Measurements from ENCODE around the gene LGALS1. TPM values are rescaled to one million over a fixed set of nuclear protein-coding genes. Genes with fewer than 3 reads are reported as not detected.
A peak's percentile ranks its signal among the peaks of the same experiment; 100 is the strongest.

LGALS1 gene
- total and polyA plus RNA-seq, 4 donors, result 35.6 to 138 (median 91.6) TPM

GRCh38 chr22:37659897-37660708 is 15.3 kb upstream of the LGALS1 start:
- peak; percentile 65 for DNase-seq (ENCODE audit: low spot score)
- Histone ChIP-seq H3K4me1 (ENCODE audit: control insufficient read depth in 4 of 4, insufficient read depth in 4 of 4, low read length in 3 of 4) (peaks cover 8 to 53% (median 43%) of the 10 kb centered on the region in 4 donors), H3K9ac (ENCODE audit: low read depth in 1 of 2, low read length in 2 of 2) (peak overlapping the region; percentile 18 to 26), H3K36me3 (ENCODE audit: control insufficient read depth in 4 of 4, insufficient read depth in 3 of 4, low read depth in 1 of 4, low read length in 3 of 4) (peaks cover 0 to 2% (median 0%) of the 10 kb centered on the region in 4 donors), H3K4me3 (ENCODE audit: low read depth in 1 of 3, low read length in 3 of 3) (peak overlapping the region; percentile 41 to 88 (median 84)), H3K27me3 (ENCODE audit: control insufficient read depth in 4 of 4, insufficient read depth in 4 of 4, low read length in 3 of 4) (no peaks in the 10 kb centered on the region), H3K9me3 (ENCODE audit: control insufficient read depth in 4 of 4, low read length in 3 of 4) (no peaks in the 10 kb centered on the region), H3K27ac (ENCODE audit: low read depth in 1 of 2, low read length in 2 of 2) (peak overlapping the region; percentile 88 to 90)
- TF ChIP-seq, protein P1, sequence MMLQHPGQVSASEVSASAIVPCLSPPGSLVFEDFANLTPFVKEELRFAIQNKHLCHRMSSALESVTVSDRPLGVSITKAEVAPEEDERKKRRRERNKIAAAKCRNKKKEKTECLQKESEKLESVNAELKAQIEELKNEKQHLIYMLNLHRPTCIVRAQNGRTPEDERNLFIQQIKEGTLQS (IDR thresholded peaks at IDR 0.05), result no peak
- no peak for TF ChIP-seq EGR1 (IDR thresholded peaks at IDR 0.05; ENCODE audit: low read depth in 2 of 2)
- TF ChIP-seq, protein P2, sequence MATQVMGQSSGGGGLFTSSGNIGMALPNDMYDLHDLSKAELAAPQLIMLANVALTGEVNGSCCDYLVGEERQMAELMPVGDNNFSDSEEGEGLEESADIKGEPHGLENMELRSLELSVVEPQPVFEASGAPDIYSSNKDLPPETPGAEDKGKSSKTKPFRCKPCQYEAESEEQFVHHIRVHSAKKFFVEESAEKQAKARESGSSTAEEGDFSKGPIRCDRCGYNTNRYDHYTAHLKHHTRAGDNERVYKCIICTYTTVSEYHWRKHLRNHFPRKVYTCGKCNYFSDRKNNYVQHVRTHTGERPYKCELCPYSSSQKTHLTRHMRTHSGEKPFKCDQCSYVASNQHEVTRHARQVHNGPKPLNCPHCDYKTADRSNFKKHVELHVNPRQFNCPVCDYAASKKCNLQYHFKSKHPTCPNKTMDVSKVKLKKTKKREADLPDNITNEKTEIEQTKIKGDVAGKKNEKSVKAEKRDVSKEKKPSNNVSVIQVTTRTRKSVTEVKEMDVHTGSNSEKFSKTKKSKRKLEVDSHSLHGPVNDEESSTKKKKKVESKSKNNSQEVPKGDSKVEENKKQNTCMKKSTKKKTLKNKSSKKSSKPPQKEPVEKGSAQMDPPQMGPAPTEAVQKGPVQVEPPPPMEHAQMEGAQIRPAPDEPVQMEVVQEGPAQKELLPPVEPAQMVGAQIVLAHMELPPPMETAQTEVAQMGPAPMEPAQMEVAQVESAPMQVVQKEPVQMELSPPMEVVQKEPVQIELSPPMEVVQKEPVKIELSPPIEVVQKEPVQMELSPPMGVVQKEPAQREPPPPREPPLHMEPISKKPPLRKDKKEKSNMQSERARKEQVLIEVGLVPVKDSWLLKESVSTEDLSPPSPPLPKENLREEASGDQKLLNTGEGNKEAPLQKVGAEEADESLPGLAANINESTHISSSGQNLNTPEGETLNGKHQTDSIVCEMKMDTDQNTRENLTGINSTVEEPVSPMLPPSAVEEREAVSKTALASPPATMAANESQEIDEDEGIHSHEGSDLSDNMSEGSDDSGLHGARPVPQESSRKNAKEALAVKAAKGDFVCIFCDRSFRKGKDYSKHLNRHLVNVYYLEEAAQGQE (IDR thresholded peaks at IDR 0.05), result no peak
- TF ChIP-seq, protein P3, sequence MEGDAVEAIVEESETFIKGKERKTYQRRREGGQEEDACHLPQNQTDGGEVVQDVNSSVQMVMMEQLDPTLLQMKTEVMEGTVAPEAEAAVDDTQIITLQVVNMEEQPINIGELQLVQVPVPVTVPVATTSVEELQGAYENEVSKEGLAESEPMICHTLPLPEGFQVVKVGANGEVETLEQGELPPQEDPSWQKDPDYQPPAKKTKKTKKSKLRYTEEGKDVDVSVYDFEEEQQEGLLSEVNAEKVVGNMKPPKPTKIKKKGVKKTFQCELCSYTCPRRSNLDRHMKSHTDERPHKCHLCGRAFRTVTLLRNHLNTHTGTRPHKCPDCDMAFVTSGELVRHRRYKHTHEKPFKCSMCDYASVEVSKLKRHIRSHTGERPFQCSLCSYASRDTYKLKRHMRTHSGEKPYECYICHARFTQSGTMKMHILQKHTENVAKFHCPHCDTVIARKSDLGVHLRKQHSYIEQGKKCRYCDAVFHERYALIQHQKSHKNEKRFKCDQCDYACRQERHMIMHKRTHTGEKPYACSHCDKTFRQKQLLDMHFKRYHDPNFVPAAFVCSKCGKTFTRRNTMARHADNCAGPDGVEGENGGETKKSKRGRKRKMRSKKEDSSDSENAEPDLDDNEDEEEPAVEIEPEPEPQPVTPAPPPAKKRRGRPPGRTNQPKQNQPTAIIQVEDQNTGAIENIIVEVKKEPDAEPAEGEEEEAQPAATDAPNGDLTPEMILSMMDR (IDR thresholded peaks at IDR 0.05; ENCODE audit: low read depth, low read length, missing input control), result no peak
- TF ChIP-seq, protein P4, sequence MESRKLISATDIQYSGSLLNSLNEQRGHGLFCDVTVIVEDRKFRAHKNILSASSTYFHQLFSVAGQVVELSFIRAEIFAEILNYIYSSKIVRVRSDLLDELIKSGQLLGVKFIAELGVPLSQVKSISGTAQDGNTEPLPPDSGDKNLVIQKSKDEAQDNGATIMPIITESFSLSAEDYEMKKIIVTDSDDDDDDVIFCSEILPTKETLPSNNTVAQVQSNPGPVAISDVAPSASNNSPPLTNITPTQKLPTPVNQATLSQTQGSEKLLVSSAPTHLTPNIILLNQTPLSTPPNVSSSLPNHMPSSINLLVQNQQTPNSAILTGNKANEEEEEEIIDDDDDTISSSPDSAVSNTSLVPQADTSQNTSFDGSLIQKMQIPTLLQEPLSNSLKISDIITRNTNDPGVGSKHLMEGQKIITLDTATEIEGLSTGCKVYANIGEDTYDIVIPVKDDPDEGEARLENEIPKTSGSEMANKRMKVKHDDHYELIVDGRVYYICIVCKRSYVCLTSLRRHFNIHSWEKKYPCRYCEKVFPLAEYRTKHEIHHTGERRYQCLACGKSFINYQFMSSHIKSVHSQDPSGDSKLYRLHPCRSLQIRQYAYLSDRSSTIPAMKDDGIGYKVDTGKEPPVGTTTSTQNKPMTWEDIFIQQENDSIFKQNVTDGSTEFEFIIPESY (IDR thresholded peaks at IDR 0.05), result no peak
- no peak for TF ChIP-seq HNF4G (IDR thresholded peaks at IDR 0.05)
- no peak for TF ChIP-seq RXRA (IDR thresholded peaks at IDR 0.05)
- TF ChIP-seq FOXA2 (IDR thresholded peaks at IDR 0.05), result no peak
- no peak for TF ChIP-seq JUND (IDR thresholded peaks at IDR 0.05)
- no peak for TF ChIP-seq YY1 (IDR thresholded peaks at IDR 0.05)
- no peak for TF ChIP-seq MAX (IDR thresholded peaks at IDR 0.05)
- TF ChIP-seq FOXA1 (IDR thresholded peaks at IDR 0.05), result no peak
- no peak for TF ChIP-seq SP1 (IDR thresholded peaks at IDR 0.05)
- no peak for TF ChIP-seq HNF4A (conservative IDR thresholded peaks at IDR 0.05)
- 38% methylated on average over 14 of the region's 14 CpGs for WGBS

- DNase-seq (ENCODE audit: low spot score), result no peak
- Histone ChIP-seq H3K4me1 (ENCODE audit: control insufficient read depth in 4 of 4, insufficient read depth in 4 of 4, low read length in 3 of 4) (peaks cover 8 to 53% (median 43%) of the 10 kb centered on the region in 4 donors), H3K27me3 (ENCODE audit: control insufficient read depth in 4 of 4, insufficient read depth in 4 of 4, low read length in 3 of 4) (no peaks in the 10 kb centered on the region), H3K4me3 (ENCODE audit: low read depth in 1 of 3, low read length in 3 of 3) (peak overlapping the region; percentile 45 to 88 (median 84)), H3K9ac (ENCODE audit: low read depth in 1 of 2, low read length in 2 of 2) (no peak overlapping the region), H3K9me3 (ENCODE audit: control insufficient read depth in 4 of 4, low read length in 3 of 4) (no peaks in the 10 kb centered on the region), H3K27ac (ENCODE audit: low read depth in 1 of 2, low read length in 2 of 2) (peak overlapping the region; percentile 27 to 88), H3K36me3 (ENCODE audit: control insufficient read depth in 4 of 4, insufficient read depth in 3 of 4, low read depth in 1 of 4, low read length in 3 of 4) (peaks cover 0 to 3% (median under 1%) of the 10 kb centered on the region in 4 donors)
- 72% methylated on average over 2 of the region's 2 CpGs for WGBS
- TF ChIP-seq NR2F2 (IDR thresholded peaks at IDR 0.05) (no peak), JUND (IDR thresholded peaks at IDR 0.05) (no peak), RAD21 (IDR thresholded peaks at IDR 0.05) (no peak)
- TF ChIP-seq, protein P3 (IDR thresholded peaks at IDR 0.05; ENCODE audit: low read depth, low read length, missing input control), result no peak
- TF ChIP-seq, protein P1 (IDR thresholded peaks at IDR 0.05), result no peak
- TF ChIP-seq, protein P2 (IDR thresholded peaks at IDR 0.05), result no peak
Observed at GRCh38 chr22:37660709-37661045, 14.8 kb upstream of the LGALS1 start.
